Measurements from ENCODE around the gene PITPNB.

The PITPNB gene

GRCh38 chr22:27918341-27919221 is 475 bp downstream of the PITPNB start:
- H3K27ac ChIP-seq: peak overlapping the region; percentile 87

GRCh38 chr22:27915986-27916385 is 3.1 kb downstream of the PITPNB start:
- no peak for TF ChIP-seq ZFX (IDR thresholded peaks at IDR 0.05)
- TF ChIP-seq CTCF (conservative IDR thresholded peaks at IDR 0.05): no peak
- no peak overlapping the region for H3K27ac ChIP-seq

More at GRCh38 chr22:27918341-27919221, 475 bp downstream of the PITPNB start:
- TF ChIP-seq CTCF (conservative IDR thresholded peaks at IDR 0.05): no peak
- TF ChIP-seq ZFX (IDR thresholded peaks at IDR 0.05): 0 out of 2 replicates have a peak, but pooled peaks have one; percentile 24

GRCh38 chr22:27913162-27913741 is 5.8 kb downstream of the PITPNB start:
- H3K27ac ChIP-seq: no peak overlapping the region
- no peak for TF ChIP-seq ZFX (IDR thresholded peaks at IDR 0.05)
- no peak for TF ChIP-seq CTCF (conservative IDR thresholded peaks at IDR 0.05)

GRCh38 chr22:27912101-27912500 is 7.0 kb downstream of the PITPNB start:
- H3K27ac ChIP-seq: no peak overlapping the region
- no peak for TF ChIP-seq CTCF (conservative IDR thresholded peaks at IDR 0.05)
- TF ChIP-seq ZFX (IDR thresholded peaks at IDR 0.05): no peak

GRCh38 chr22:27911330-27911729 is 7.7 kb downstream of the PITPNB start:
- TF ChIP-seq ZFX (IDR thresholded peaks at IDR 0.05): no peak
- TF ChIP-seq CTCF (conservative IDR thresholded peaks at IDR 0.05): no peak
- H3K27ac ChIP-seq: no peak overlapping the region

- TF ChIP-seq CTCF (conservative IDR thresholded peaks at IDR 0.05): no peak
- TF ChIP-seq ZFX (IDR thresholded peaks at IDR 0.05): no peak
- no peak overlapping the region for H3K27ac ChIP-seq
Measured at GRCh38 chr22:27906241-27906640, 12.8 kb downstream of the PITPNB start.

- H3K27ac ChIP-seq: no peak overlapping the region
- TF ChIP-seq ZFX (IDR thresholded peaks at IDR 0.05) (no peak), CTCF (conservative IDR thresholded peaks at IDR 0.05) (no peak)
Measured at GRCh38 chr22:27905653-27906052, 13.4 kb downstream of the PITPNB start.
